HCT116 (cell line): Measurements from ENCODE around the gene ANKS1A. TPM values are rescaled to one million over a fixed set of nuclear protein-coding genes. Genes with fewer than 3 reads are reported as not detected.
"Not testable (repeated sequence)": the region's sequence is repeated elsewhere in the genome, so short reads cannot be mapped to it uniquely, and the experiment has no call there.

Source experiments
- ATAC-seq: fragments of 200-7000 bp; cut with Tn5 transposase; 2 replicates; pipeline ENCODE4 v1.9.1; 2020; ENCODE audit warnings: mild to moderate bottlenecking, moderate library complexity
- BruUV-seq: library from RNA; stranded (reverse); fragments of 400-500 nt; replicated peaks from 2 replicates; lab custom pipeline; 2021; lab: Mats Ljungman, UMichigan
- CTCF ChIA-PET: fragments of 300-600 bp; sonication (Branson Sonifier 250); formaldehyde crosslinking; loops from one replicate; lab custom pipeline; 2021; ENCODE audit warnings: antibody characterized with exemption; lab: Charles Lee
- POLR2A ChIA-PET: fragments of 300-600, 350-600 bp; sonication (Branson Sonifier 250); formaldehyde crosslinking; loops from one replicate; lab custom pipeline; 2021; ENCODE audit warnings: antibody characterized with exemption; lab: Charles Lee
- RAD21 ChIA-PET, 2 experiments: fragments of 300-600 bp; sonication (Branson Sonifier 250); formaldehyde crosslinking; loops; one replicate each; lab custom pipeline; 2023; ENCODE audit warnings: low total read pairs in 2 of 2; ENCODE audit not compliant: uncharacterized antibody in 2 of 2, unreplicated experiment in 2 of 2, low non-redundant PET in 1 of 2; lab: Charles Lee
- DNase-seq: peaks from one replicate; pipeline ENCODE4 v3.0.0-alpha.2; 2010; ENCODE audit warnings: low read depth, low spot score
- H2AFZ ChIP-seq: fragments of 200-600 bp; shearing (Covaris generic), sonication (generic); 2 replicates; pipeline ENCODE4 v1.6.1; 2017; ENCODE audit warnings: low read depth, mixed run types, mixed read lengths, antibody characterized with exemption, low read length; ENCODE audit not compliant: poor library complexity, severe bottlenecking
- H3K27ac ChIP-seq: 2 replicates; pipeline ENCODE4 v1.5.1; 2012; ENCODE audit warnings: low read depth, low read length
- H3K27me3 ChIP-seq: fragments of 200-600 bp; sonication (generic); 2 replicates; pipeline ENCODE4 v1.6.1; 2016; ENCODE audit warnings: mixed run types, low read length, mixed read lengths; ENCODE audit not compliant: insufficient read depth
- H3K36me3 ChIP-seq, 2 experiments: fragments of 200-500 bp in 1 of 2; fragments of 200-600 bp in 1 of 2; sonication (Bioruptor generic) in 1 of 2; sonication (generic) in 1 of 2; 2 replicates each; pipeline versions ENCODE4 v1.5.1 to v1.6.1; 2014 to 2016; ENCODE audit warnings: low read length in 2 of 2, inconsistent platforms in 1 of 2, mixed read lengths in 1 of 2, mixed run types in 1 of 2; ENCODE audit not compliant: insufficient read depth in 2 of 2, control insufficient read depth in 1 of 2
- H3K4me1 ChIP-seq, 2 experiments: fragments of 200-600 bp in 1 of 2; sonication (generic) in 1 of 2; 2 replicates each; pipeline versions ENCODE4 v1.5.1 to v1.6.1; 2012 to 2017; ENCODE audit warnings: low read length in 2 of 2, inconsistent platforms in 1 of 2, mild to moderate bottlenecking in 1 of 2, mixed read lengths in 1 of 2, mixed run types in 1 of 2, moderate library complexity in 1 of 2; ENCODE audit not compliant: insufficient read depth in 2 of 2, control insufficient read depth in 1 of 2
- H3K4me2 ChIP-seq: fragments of 200-600 bp; sonication (generic); 2 replicates; pipeline ENCODE4 v1.6.1; 2017; ENCODE audit warnings: mixed run types, low read length, mixed read lengths
- H3K4me3 ChIP-seq, 2 experiments: fragments of 200-600 bp in 1 of 2; sonication (generic) in 1 of 2; replicated peaks in 1 of 2; 2 replicates each; pipeline ENCODE4 v1.5.1; 2011 to 2016; ENCODE audit warnings: low read length in 2 of 2, control low read depth in 1 of 2, low read depth in 1 of 2, mild to moderate bottlenecking in 1 of 2, mixed read lengths in 1 of 2, mixed run types in 1 of 2
- H3K79me2 ChIP-seq: fragments of 200-600 bp; sonication (generic); 2 replicates; pipeline ENCODE4 v1.6.1; 2017; ENCODE audit warnings: mild to moderate bottlenecking, mixed run types, low read length, moderate library complexity, mixed read lengths; ENCODE audit not compliant: insufficient read depth
- H3K9ac ChIP-seq: fragments of 200-600 bp; sonication (generic); 2 replicates; pipeline ENCODE4 v1.6.1; 2016; ENCODE audit warnings: low read length, mixed read lengths
- H3K9me2 ChIP-seq: fragments of 200-600 bp; sonication (generic), shearing (Covaris generic); 2 replicates; pipeline ENCODE4 v1.6.1; 2017; ENCODE audit warnings: mixed run types, mild to moderate bottlenecking, moderate library complexity; ENCODE audit not compliant: insufficient read depth
- H3K9me3 ChIP-seq, 2 experiments: fragments of 200-500 bp in 1 of 2; fragments of 200-600 bp in 1 of 2; sonication (Bioruptor generic) in 1 of 2; sonication (generic) in 1 of 2; 2 replicates each; pipeline ENCODE4 v1.6.1; 2014 to 2017; ENCODE audit warnings: low read length in 2 of 2, mixed read lengths in 2 of 2, inconsistent platforms in 1 of 2, low read depth in 1 of 2, mild to moderate bottlenecking in 1 of 2, mixed run types in 1 of 2, moderate library complexity in 1 of 2; ENCODE audit not compliant: control insufficient read depth in 1 of 2, insufficient read depth in 1 of 2
- H4K20me1 ChIP-seq: fragments of 200-600 bp; sonication (generic), shearing (Covaris generic); 2 replicates; pipeline ENCODE4 v1.6.1; 2017; ENCODE audit warnings: mixed run types, mild to moderate bottlenecking, moderate library complexity; ENCODE audit not compliant: insufficient read depth
- ELF1 ChIP-seq: IDR thresholded peaks from 2 replicates; pipeline ENCODE4 v1.6.1; 2012; ENCODE audit warnings: low read depth, borderline replicate concordance
- EZH2 ChIP-seq: fragments of 200-600 bp; sonication (generic); IDR thresholded peaks from 2 replicates; pipeline ENCODE4 v1.6.1; 2017; ENCODE audit warnings: antibody characterized with exemption, mixed run types
- EZH2phosphoT487 ChIP-seq: fragments of 200-600 bp; IDR thresholded peaks from 2 replicates; pipeline ENCODE4 v1.6.1; 2018; ENCODE audit warnings: antibody characterized with exemption, borderline replicate concordance
- FOSL1 ChIP-seq: IDR thresholded peaks from 2 replicates; pipeline ENCODE4 v1.6.1; 2012; ENCODE audit warnings: low read depth
- POLR2A ChIP-seq: IDR thresholded peaks from 2 replicates; pipeline ENCODE4 v1.7.0; 2011; ENCODE audit warnings: borderline replicate concordance; ENCODE audit not compliant: insufficient read depth, insufficient read length; ENCODE audit errors: extremely low read depth
- POLR2AphosphoS5 ChIP-seq: IDR thresholded peaks from 2 replicates; pipeline ENCODE4 v1.6.1; 2011; ENCODE audit warnings: mild to moderate bottlenecking, low read depth, low read length, moderate library complexity
- RAD21 ChIP-seq: IDR thresholded peaks from 2 replicates; pipeline ENCODE4 v1.6.1; 2012; ENCODE audit warnings: low read depth, mild to moderate bottlenecking
- SP1 ChIP-seq: IDR thresholded peaks from 2 replicates; pipeline ENCODE4 v1.6.1; 2012; ENCODE audit warnings: low read depth
- SRF ChIP-seq: IDR thresholded peaks from 2 replicates; pipeline ENCODE4 v1.6.1; 2012; ENCODE audit warnings: low read depth
- ZNF274 ChIP-seq: fragments of 200-500 bp; sonication (Bioruptor generic); IDR thresholded peaks from 2 replicates; pipeline ENCODE4 v1.6.1; 2014; ENCODE audit warnings: mild to moderate bottlenecking, low read depth, low read length, inconsistent platforms
- intact Hi-C: fragments of 100-400 bp; cut with micrococcal nuclease; formaldehyde crosslinking; loops from 2 replicates; pipeline ENCODE4 v1.10.0; 2022
- total RNA-seq: library from RNA; stranded (reverse); gene quantifications from one replicate; pipeline ENCODE4 v1.2.1, GENCODE V29; 2021; ENCODE audit not compliant: unreplicated experiment
- TF ChIP-seq, protein P1 (sequence below): IDR thresholded peaks from 2 replicates; pipeline ENCODE4 v1.6.1; 2012; ENCODE audit warnings: low read depth
- TF ChIP-seq, protein P2 (sequence below): IDR thresholded peaks from 2 replicates; pipeline ENCODE4 v1.6.1; 2011; ENCODE audit warnings: mild to moderate bottlenecking, low read length, moderate library complexity; ENCODE audit not compliant: insufficient replicate concordance; ENCODE audit errors: extremely low read depth

Gene ANKS1A
- total RNA-seq, 1 experiment from 2014 or later: 20.6 TPM

DNA sequence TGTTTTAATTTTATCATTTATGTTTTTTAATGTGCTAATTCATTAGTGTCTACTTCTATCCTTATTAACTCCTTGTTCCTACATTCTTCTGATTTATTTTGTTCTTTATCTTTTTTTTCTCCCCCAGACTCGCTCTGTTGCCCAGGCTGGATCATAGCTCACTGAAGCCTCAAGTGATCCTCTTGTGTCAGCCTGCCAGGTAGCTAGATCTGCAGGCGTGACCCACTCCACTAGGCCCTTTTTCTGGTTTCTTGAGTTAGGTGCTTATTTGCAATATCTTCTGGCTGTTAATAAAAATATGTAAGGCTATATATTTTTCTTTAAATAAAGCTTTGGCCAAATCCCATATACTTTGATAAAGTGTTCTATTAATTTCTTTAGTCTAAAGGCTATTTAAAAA, 4.1 kb upstream of the ANKS1A start:
- no peak for DNase-seq
- no peak overlapping the region for H3K4me2 ChIP-seq
- H3K27me3 ChIP-seq: no peaks in the 10 kb centered on the region
- TF ChIP-seq FOSL1 (no peak), RAD21 (no peak), POLR2A (no peak), EZH2 (no peak), SP1 (no peak), SRF (no peak), POLR2AphosphoS5 (no peak), ELF1 (no peak), ZNF274 (no peak), EZH2phosphoT487 (no peak)
- TF ChIP-seq, protein P1, sequence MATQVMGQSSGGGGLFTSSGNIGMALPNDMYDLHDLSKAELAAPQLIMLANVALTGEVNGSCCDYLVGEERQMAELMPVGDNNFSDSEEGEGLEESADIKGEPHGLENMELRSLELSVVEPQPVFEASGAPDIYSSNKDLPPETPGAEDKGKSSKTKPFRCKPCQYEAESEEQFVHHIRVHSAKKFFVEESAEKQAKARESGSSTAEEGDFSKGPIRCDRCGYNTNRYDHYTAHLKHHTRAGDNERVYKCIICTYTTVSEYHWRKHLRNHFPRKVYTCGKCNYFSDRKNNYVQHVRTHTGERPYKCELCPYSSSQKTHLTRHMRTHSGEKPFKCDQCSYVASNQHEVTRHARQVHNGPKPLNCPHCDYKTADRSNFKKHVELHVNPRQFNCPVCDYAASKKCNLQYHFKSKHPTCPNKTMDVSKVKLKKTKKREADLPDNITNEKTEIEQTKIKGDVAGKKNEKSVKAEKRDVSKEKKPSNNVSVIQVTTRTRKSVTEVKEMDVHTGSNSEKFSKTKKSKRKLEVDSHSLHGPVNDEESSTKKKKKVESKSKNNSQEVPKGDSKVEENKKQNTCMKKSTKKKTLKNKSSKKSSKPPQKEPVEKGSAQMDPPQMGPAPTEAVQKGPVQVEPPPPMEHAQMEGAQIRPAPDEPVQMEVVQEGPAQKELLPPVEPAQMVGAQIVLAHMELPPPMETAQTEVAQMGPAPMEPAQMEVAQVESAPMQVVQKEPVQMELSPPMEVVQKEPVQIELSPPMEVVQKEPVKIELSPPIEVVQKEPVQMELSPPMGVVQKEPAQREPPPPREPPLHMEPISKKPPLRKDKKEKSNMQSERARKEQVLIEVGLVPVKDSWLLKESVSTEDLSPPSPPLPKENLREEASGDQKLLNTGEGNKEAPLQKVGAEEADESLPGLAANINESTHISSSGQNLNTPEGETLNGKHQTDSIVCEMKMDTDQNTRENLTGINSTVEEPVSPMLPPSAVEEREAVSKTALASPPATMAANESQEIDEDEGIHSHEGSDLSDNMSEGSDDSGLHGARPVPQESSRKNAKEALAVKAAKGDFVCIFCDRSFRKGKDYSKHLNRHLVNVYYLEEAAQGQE: no peak
- TF ChIP-seq, protein P2, sequence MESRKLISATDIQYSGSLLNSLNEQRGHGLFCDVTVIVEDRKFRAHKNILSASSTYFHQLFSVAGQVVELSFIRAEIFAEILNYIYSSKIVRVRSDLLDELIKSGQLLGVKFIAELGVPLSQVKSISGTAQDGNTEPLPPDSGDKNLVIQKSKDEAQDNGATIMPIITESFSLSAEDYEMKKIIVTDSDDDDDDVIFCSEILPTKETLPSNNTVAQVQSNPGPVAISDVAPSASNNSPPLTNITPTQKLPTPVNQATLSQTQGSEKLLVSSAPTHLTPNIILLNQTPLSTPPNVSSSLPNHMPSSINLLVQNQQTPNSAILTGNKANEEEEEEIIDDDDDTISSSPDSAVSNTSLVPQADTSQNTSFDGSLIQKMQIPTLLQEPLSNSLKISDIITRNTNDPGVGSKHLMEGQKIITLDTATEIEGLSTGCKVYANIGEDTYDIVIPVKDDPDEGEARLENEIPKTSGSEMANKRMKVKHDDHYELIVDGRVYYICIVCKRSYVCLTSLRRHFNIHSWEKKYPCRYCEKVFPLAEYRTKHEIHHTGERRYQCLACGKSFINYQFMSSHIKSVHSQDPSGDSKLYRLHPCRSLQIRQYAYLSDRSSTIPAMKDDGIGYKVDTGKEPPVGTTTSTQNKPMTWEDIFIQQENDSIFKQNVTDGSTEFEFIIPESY: no peak
- CTCF ChIA-PET: no interaction called here
- RAD21 ChIA-PET: no interaction called here
- H3K9ac ChIP-seq: no peak overlapping the region
- H3K9me3 ChIP-seq: no peaks in the 10 kb centered on the region
- intact Hi-C loops: no loop called here
- POLR2A ChIA-PET: no interaction called here
- peaks cover 0 to 3% of the 10 kb centered on the region in 2 experiments; a peak in 1 of 4 replicates for H3K36me3 ChIP-seq
- peaks cover 3 to 7% of the 10 kb centered on the region in 2 experiments; a peak in 3 of 4 replicates for H3K4me1 ChIP-seq
- H3K4me3 ChIP-seq: no peak overlapping the region
- H3K27ac ChIP-seq: no peak overlapping the region
- BruUV-seq: no TSS peak
- ATAC-seq: no peak
- H3K9me2 ChIP-seq: no peaks in the 10 kb centered on the region
- H2AFZ ChIP-seq: no peak overlapping the region
- H3K79me2 ChIP-seq: peaks cover 67% of the 10 kb centered on the region
- H4K20me1 ChIP-seq: no peaks in the 10 kb centered on the region

DNA sequence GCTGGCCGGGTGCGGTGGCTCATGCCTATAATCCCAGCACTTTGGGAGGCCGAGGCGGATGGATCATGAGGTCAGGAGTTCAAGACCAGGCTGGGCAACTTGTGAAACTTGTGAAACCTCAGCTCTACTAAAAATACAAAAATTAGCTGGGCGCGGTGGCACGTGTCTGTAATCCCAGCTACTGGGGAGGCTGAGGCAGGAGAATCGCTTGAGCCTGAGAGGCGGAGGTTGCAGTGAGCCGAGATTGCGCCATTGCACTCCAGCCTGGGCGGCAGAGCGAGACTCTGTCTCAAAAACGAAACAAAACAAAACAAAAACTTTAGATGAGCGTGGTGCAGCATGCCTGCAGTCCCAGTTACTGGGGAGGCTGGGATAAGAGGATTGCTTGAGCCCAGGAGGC, 3.2 kb upstream of the ANKS1A start:
- Histone ChIP-seq H3K4me1 (peaks cover 8 to 15% of the 10 kb centered on the region in 2 experiments), H3K79me2 (peaks cover 75% of the 10 kb centered on the region)
- BruUV-seq, ATAC-seq, H3K27me3 ChIP-seq, H3K36me3 ChIP-seq, H3K9me2 ChIP-seq, RAD21 ChIA-PET, intact Hi-C loops, H3K4me3 ChIP-seq, H3K9me3 ChIP-seq, H3K9ac ChIP-seq, H3K4me2 ChIP-seq, H4K20me1 ChIP-seq, H2AFZ ChIP-seq, POLR2A ChIA-PET, DNase-seq, H3K27ac ChIP-seq, CTCF ChIA-PET: not testable (repeated sequence)
